ENCODE results near the gene PDF.

PDF gene

DNA sequence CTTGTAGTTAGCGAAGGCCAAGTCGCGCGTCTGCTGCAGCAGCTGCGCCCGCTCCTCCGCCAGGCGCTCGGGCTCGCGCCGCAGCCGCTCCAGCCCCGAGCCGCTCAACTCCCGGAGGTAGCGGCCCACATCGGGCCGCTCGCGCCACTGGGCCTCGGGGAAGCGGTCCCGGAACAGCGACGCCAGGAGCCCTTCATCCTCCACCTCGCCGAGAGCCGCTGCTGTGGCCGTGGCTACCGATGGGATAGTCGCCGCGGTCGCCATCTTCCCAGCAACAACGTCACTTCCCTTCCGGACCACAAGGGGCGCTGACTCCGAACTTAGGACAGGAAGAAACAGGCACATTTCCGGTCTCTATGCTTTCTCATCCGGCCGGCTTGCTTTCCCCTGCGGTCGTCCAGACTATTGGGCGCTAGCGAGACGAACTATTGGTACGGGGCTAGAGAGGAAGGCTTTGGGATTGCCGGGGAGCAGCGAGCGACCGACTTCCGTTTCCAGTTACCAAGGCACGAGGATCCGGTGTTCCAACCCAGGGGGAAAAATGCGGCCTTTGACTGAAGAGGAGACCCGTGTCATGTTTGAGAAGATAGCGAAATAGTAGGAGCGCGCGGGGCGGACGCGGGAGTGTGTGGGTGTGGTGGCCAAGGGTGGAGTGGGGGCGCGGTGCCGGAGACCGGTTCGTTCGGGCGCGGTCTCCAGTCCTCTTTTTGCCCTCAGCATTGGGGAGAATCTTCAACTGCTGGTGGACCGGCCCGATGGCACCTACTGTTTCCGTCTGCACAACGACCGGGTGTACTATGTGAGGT lies 9.1 kb upstream of the PDF start, which contains the start of the genes COG8 and NIP7:
Gene COG8 (minus strand): TSS at position 276 of the 806 bp plus-strand sequence. CDS start 12 bp downstream, at position 264.
Gene NIP7 (plus strand): TSS at position 484 of the 806 bp plus-strand sequence. CDS start 58 bp downstream, at position 542.
- DNase-seq (ENCODE audit: extremely low read depth in 1 of 2, low read depth in 1 of 2) = peak; percentile 80 to 91

DNA sequence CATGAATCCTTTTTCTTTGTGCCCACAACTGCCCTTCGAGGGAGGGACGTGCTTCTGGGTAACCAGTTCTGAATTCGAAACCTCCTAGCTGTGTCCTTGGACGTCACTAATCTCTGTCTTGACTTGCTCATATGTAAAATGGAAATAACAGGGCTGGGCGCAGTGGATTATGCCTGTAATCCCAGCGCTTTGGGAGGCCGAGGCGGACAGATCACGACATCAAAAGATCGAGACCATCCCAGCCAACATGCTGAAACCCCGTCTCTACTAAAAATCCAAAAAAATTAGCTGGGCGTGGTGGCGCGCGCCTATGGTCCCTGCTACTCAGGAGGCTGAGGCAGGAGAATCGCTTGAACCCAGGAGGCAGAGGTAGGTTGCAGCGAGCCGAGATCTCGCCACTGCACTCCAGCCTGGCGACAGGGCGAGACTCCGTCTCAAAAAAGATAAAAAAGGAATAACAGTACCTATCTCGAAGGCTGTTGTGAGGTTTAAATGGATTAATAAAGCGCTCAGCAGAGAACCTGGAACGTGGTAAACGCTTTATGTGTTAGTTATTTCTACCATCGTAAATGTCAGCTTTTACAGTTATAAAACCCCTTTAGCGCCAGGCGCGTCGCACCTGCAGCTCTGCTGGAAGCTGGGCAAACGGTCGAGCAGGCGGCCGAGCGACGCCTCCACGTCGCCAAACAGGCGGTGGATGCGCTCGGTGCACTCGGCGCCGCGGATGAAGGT lies 8.3 kb upstream of the PDF start:
- no peak for DNase-seq (ENCODE audit: extremely low read depth in 1 of 2, low read depth in 1 of 2)

DNA sequence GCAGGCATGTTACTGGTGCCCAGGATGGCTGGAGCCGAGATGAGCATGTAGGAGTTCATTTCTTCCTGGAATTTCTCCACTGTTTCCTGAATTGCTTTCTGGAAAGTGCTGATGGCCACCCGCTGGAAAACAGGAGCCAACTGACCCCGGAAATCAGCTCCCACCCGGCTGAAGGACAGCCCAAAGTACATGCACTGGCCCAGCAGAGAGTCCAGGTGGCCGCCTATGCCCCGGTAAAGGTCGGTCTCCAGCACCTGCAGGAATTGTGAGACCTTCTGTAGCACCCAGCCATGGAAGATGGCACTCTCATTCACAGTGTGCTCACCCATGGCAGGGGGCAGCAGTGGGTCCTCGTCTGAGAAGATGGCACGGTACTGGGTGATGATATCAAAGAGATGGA lies 4.3 kb upstream of the PDF start:
- DNase-seq (ENCODE audit: extremely low read depth in 1 of 2, low read depth in 1 of 2) = no peak

DNA sequence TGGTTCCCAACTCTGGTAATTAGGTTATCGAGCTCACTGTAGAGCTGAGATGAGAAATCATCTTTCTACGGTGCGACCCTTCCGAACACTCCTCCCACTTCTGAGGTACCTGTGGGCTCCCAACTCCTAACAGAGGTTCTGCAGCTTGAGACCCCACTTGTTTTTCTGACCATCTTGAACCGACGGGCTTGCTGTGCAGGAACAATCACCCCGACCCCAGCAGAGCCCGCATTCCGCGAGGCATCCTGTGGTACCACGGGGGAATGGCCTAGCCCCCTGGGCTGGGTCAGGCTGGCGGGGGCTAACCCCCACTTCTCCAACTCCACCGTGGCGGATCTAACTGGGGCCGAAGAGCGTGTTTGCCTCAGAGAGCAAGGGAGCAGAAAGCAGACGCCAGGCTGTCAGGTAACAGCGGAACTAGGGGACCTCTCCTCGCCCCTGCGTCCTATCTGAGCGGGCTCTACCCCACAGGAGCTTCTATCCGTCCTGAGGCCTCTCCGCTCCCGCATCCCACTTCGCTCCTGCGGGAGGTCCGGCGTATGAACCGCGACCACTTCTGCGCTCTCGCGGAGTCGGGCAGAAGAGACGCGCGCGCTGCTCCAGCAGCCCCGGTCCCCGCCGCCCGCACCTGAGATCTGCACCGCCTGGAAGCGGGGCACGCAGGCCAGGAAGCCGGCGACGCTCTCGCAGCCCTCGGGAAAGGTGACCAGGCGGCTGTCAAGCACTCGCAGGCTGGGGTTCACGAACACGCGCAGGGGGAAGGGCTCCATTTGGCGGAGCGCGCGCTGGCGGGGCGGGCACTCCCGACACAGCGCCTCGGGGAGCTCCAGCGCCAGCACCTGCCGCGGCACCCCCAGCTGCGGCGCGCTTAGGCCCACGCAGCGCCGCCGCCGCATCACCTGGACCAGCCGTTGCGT lies 761 bp downstream of the PDF start:
- DNase-seq (ENCODE audit: extremely low read depth in 1 of 2, low read depth in 1 of 2) = no peak

DNA sequence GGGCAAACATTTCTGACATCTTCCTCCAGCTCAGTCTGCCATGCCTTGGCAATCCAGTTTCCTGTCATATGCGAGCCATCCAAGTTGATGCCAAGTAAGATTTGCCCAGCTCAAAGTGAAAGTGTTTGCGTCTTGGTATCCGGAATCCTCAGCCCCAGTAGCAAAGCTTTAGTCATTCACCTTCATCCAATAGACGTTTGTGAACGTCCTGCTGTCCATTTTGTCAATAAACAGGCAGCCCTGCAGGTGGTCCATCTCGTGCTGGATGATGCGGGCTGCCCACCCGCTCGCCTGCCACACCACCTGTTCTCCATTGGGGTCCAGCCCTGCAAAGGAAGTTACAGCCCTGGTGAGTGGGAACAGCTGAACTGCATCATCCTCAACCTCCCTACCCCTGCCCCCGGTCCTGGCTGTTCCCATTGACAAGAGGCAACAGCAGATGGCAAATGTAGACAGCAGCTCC lies 1.5 kb downstream of the PDF start:
- no peak for DNase-seq (ENCODE audit: extremely low read depth in 1 of 2, low read depth in 1 of 2)

DNA sequence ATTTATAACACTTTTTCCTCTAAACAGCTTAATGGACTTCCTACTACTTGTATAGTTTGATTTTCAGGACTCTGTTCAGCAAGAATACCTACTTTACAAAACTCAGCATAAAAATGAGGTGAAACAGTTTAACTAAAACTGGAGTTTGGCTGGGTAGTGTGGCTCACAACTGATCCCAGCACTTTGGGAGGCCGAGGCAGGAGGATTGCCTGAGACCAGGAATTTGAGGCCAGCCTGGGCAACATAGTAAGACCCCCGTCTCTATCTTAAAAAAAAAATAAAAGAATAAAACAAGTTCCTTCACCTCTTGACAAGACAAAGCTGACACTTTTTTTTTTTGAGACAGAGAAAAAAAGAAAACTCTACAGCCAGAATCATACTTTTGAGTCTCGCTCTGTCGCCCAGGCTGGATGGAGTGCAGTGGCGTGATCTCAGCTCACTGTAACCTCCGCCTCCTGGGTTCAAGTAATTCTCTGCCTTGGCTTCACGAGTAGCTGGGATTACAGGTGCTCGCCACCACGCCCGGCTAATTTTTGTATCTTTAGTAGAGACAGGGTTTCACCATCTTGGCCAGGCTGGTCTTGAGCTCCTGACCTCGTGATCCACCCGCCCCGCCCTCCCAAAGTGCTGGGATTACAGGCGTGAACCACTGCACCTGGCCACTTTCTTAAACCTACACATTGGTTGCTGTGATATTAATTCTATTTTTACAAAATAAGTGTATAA lies 2.6 kb downstream of the PDF start:
- DNase-seq (ENCODE audit: extremely low read depth in 1 of 2, low read depth in 1 of 2) = no peak

DNA sequence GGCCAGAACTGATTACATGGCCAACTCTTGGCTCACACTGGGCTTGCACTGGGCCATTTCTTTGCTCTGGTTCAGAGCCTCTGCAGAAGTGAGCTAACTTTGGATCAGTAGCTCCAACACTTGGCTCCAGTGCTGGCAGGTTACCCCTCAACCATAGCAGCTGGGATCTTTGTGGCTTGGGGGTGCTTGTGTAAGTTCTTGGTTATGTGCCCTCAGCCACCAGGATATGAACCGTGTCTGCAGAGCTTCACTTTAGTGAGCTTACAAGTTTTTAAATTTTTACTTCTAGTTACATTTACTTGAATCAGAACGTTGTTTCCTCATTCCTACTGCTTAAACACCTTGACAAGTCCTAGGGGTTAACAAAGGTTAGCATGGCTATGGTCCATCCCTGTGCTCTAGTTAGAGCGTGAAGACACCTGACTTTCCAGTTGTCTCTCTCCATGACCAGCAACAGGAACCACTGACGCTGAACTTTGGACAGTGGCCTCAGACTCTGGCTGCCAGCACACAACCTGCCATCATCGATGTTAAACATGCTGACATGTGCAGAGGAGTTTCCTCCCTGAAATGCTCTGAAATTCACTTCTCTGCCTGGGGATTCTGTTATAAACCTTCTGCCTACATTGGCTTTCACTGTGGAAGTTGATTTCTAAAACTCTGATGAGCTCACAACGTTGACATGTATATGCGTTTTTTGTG lies 4.1 kb downstream of the PDF start:
- DNase-seq (ENCODE audit: extremely low read depth in 1 of 2, low read depth in 1 of 2) = no peak

DNA sequence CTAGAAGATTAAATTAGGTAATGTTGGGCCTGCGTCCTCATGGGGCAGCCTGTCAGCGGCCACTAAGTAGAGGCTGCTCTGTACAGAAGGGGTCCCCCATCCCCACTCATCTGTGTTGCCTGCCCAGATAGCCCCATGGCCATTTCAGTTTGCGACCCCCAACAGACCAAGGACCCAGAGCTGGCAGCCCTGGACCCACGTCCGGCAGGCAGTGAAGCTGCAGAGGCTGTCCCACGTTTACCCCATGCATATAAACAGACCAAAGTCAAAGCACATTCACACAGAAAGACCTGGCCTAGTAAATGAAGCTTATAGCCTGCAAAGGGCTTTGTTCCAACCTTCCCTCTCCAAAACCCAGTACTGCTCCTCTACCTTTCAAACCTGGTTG lies 4.6 kb downstream of the PDF start:
- DNase-seq (ENCODE audit: extremely low read depth in 1 of 2, low read depth in 1 of 2) = no peak

DNA sequence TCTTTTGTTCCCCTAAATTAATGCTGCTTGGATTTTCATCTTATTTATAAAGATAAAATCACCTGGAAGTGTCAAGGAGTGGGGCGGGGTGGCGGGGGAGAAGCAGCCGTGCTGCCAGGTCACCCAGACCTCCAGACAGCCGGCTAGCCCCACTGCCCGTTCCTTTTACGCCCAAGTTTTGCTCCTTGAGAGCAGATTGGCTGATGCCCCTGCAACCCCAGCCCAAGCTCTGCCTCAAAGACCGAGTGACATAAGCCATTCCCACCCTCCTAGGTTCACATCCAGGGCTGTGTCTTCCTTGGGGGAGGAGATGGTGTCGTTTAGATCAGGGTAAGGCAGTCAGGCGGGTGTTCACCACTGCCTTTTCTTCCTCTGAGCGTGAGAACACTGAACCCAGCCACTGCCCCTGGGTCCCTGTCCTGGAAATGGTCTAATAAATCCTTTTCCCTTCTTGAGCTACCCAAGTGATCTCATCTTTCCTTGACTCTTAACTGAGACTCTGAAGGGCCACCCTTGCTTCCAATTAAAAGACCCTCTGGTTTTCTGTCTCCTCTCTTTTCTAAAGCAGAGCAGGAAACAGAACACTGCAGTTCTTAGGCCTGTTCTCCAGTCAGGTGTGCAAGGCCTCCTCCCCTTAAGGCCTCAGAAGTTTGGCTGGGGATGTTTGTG lies 5.7 kb downstream of the PDF start:
- no peak for DNase-seq (ENCODE audit: extremely low read depth in 1 of 2, low read depth in 1 of 2)

DNA sequence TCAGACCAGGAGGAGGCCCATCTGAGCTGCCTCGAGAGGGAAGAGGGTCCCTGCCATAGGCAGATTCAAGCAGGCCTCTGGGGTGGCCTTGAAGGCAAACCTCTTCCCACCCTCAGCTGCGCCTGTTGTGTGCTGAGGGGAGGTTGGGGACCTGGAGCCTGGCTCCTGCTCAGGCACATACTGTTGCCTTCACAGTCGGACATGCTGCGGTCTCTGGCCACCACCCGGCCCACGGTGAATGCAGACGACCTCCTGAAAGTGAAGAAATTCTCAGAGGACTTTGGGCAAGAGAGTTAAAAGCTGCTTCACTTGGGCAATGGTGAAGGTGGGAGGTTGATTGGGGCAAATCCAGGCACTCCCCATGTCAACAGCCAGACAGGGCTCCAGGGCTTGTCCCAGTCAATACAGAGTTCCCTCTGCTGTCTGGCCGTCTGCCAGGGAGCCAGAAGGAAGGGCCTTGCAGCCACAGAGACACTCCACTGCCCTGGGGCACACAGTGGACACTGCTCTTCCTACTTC lies 6.3 kb downstream of the PDF start:
- DNase-seq (ENCODE audit: extremely low read depth in 1 of 2, low read depth in 1 of 2) = no peak

DNA sequence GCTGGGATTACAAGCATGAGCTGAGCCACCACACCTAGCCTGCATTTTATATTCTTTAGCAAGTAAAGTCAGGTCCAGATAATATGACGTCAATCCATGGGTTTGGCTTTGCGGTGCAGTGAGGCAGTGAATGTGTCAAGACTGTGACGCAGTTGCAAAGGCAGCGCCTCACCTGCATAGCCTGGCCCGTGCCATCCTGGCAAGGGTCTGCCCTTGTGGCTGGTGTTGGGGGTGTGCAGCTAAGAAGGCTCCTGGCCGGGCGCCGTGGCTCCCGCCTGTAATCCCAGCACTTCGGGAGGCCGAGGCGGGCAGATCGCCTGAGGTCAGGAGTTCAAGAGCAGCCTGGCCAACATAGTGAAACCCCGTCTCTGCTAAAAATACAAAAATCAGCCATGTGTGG lies 7.0 kb downstream of the PDF start:
- DNase-seq (ENCODE audit: extremely low read depth in 1 of 2, low read depth in 1 of 2) = no peak

DNA sequence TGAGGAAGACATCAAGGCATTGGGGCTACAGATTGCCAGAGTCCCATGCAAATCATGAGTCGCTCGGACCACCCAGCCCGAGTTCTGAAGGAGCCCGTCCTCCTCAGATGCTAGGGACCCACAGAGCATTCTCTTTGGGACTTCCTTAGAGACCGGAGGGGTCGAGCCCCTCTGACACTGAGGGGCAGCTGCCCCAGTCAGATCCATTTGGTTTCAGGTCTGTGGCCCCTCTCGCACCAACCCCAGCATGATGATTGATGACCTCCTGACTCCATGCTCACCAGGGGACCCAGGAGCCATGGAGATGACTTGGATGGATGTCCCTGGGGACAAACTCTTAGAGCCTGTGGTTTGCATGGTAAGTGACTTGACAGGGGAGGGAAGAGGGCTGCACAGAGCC lies 8.0 kb downstream of the PDF start:
- DNase-seq (ENCODE audit: extremely low read depth in 1 of 2, low read depth in 1 of 2) = no peak

DNA sequence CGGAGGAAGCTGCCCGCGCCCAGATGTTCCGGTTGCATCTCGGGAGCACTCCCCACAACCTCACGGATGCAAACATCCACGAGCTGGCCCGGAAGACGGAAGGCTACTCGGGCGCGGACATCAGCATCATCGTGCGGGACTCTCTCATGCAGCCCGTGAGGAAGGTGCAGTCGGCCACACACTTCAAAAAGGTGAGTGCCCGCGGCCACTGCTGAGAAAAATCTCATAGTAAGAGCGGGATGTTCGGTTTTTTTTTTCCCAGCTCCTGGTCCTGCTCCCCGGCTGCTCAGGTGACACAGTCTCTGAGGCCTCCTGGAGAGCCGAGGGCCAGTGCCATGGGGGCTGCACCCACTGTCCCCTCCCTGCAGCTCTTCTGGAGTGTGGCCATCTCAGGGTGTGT lies 9.3 kb downstream of the PDF start:
- DNase-seq (ENCODE audit: extremely low read depth in 1 of 2, low read depth in 1 of 2) = no peak

DNA sequence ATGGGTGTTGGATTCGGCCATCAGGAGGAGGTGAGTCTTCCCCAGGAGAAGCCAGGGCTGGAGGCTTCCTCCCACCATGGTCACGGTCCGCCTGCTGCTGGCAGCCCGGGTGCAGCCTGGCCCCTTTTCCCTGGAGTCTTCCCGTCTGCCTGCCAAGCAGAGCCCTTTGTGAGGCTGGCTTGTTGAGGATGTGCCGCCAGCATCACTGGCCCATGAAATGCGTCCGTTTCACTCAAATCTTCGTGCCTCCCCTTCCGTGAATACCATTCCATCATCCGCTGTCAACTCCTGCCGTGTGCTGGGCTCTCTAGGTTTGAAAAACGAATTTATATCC lies 9.7 kb downstream of the PDF start:
- no peak for DNase-seq (ENCODE audit: extremely low read depth in 1 of 2, low read depth in 1 of 2)

DNA sequence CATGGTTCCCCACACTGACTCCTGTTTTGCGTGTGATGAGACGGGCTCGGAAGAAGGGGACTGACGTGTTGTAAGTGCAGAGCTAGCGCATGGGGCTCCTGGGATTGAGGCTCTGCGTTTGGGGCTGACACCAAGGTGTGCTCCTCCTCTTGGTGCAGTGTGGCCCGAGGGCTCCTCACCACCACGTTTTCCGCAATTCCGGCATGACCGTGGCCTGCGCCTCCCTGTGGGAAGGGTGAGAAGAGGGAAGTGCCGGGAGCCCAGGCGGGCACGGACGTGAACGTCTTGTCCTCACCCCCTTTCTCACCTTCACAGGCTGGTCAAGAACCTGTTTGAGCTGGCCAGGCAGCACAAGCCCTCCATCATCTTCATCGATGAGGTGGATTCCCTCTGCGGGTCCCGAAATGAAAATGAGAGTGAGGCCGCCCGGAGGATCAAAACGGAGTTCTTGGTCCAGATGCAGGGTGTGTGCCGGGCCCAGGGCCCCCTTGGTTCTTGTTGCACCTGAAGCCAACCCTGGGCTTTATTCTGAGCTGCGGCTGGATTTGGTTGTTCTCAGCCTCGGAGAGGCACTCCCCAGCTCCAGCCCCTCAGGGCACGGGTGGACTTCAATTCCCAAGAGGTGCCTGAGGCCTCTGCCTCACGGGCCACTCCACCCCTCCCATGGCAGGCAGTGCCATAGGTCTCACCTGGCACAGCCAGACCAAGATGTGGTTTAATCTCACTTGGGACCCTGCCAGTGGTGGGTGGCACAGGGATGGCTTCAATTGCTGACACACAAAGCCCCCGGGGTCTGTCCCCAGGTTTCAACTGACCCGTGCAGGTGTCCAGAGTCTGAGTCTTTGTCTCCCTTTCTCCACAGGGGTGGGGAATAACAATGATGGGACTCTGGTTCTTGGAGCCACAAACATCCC lies 10.3 kb downstream of the PDF start:
- DNase-seq (ENCODE audit: extremely low read depth in 1 of 2, low read depth in 1 of 2) = no peak

DNA sequence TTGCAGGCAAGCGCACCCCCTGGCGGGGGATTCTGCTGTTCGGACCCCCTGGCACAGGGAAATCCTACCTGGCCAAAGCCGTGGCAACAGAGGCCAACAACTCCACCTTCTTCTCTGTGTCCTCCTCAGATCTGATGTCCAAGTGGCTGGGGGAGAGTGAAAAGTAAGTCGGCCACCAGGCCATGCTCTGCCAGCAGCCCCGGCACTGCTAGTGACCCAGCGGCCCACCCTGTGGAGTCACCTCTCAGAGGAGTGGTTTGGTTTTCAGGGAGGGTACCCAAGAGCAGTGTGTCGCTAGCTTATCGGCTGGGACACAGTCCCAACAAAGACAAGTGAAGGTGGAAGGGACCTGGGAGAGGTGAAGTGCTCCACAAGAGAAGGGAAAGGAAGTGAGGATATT lies 11.0 kb downstream of the PDF start:
- no peak for DNase-seq (ENCODE audit: extremely low read depth in 1 of 2, low read depth in 1 of 2)

DNA sequence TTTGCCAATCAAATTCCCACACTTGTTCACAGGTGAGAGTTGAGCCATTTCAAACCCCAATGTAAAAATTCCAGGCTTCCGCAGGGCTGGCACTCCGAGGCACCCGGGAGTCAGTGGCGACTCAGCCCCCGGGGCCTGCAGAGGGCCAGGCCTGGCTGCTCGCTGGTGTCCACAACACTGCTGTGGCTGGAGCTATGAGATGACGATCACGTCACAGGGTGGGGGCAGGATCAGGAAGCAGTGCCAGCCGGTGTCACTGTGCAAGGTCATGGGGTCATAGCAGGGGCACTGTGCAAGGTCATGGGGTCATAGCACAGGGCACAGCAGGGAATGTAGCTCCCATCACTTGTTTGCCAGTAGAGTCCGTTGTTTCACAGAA lies 11.5 kb downstream of the PDF start:
- DNase-seq (ENCODE audit: extremely low read depth in 1 of 2, low read depth in 1 of 2) = no peak

Data from stimulated activated CD8-positive, alpha-beta memory T cell treated with anti-CD3 and anti-CD28 coated beads, Interleukin-7, amount 100 ng/mL, for 48 hours (primary cell).